IMR-90 (cell line): ENCODE results near the gene OR1F1. TPM values are rescaled to one million over a fixed set of nuclear protein-coding genes. Genes with fewer than 3 reads are reported as not detected.
A peak's percentile ranks its signal among the peaks of the same experiment; 100 is the strongest.

Source experiments
- ATAC-seq: fragments of 200-7000 bp; cut with Tn5 transposase; 2 replicates; pipeline ENCODE4 v1.9.1; 2020; ENCODE audit warnings: low read depth, mild to moderate bottlenecking, moderate library complexity
- BruUV-seq: library from RNA; stranded (reverse); fragments of 400-500 nt; replicated peaks from 2 replicates; lab custom pipeline; 2021; lab: Mats Ljungman, UMichigan
- CTCF ChIA-PET: fragments of 300-600 bp; formaldehyde crosslinking; extraction: SDS; loops from one replicate; lab custom pipeline; 2021; ENCODE audit warnings: antibody characterized with exemption; lab: Yijun Ruan, JAX
- POLR2A ChIA-PET: fragments of 300-600 bp; sonication (Branson Sonifier 250); formaldehyde crosslinking; loops from one replicate; lab custom pipeline; 2022; ENCODE audit warnings: antibody characterized with exemption; ENCODE audit not compliant: unreplicated experiment; lab: Charles Lee
- DNase-seq: peaks from one replicate; pipeline ENCODE4 v3.0.0; 2013
- H2AFZ ChIP-seq: replicated peaks from 2 replicates; pipeline ENCODE3; 2013; ENCODE audit warnings: low read length, mild to moderate bottlenecking; ENCODE audit not compliant: poor library complexity
- H2AK5ac ChIP-seq: 2 replicates; pipeline ENCODE4 v1.6.1; 2013; ENCODE audit warnings: low read depth, low read length, inconsistent platforms
- H2AK9ac ChIP-seq: replicated peaks from 2 replicates; pipeline ENCODE3; 2013; ENCODE audit warnings: mild to moderate bottlenecking, low read depth, low read length, moderate library complexity; ENCODE audit not compliant: poor library complexity
- H2BK120ac ChIP-seq: 2 replicates; pipeline ENCODE4 v1.6.1; 2013; ENCODE audit warnings: low read depth, low read length, inconsistent platforms
- H2BK15ac ChIP-seq: 3 replicates; pipeline ENCODE4 v1.6.1; 2013; ENCODE audit warnings: low read depth, low read length, inconsistent platforms
- H2BK20ac ChIP-seq: 2 replicates; pipeline ENCODE4 v1.6.1; 2013; ENCODE audit warnings: low read depth, mild to moderate bottlenecking, inconsistent platforms, low read length, moderate library complexity
- H2BK5ac ChIP-seq: 2 replicates; pipeline ENCODE4 v1.6.1; 2013; ENCODE audit warnings: mild to moderate bottlenecking, low read depth, low read length, inconsistent platforms; ENCODE audit not compliant: poor library complexity, severe bottlenecking
- H3K14ac ChIP-seq: replicated peaks from 2 replicates; pipeline ENCODE4 v1.6.1; 2013; ENCODE audit warnings: low read depth, low read length, inconsistent platforms
- H3K18ac ChIP-seq: 2 replicates; pipeline ENCODE4 v1.6.1; 2013; ENCODE audit warnings: low read depth, low read length, control low read depth
- H3K23ac ChIP-seq: 2 replicates; pipeline ENCODE4 v1.6.1; 2013; ENCODE audit warnings: low read depth, low read length, inconsistent platforms
- H3K27ac ChIP-seq: 2 replicates; pipeline ENCODE4 v1.5.1; 2013; ENCODE audit warnings: mild to moderate bottlenecking, control low read depth, low read length; ENCODE audit not compliant: insufficient read depth
- H3K27me3 ChIP-seq: 2 replicates; pipeline ENCODE4 v1.6.1; 2013; ENCODE audit warnings: low read length; ENCODE audit not compliant: control insufficient read depth, insufficient read depth
- H3K36me3 ChIP-seq: 2 replicates; pipeline ENCODE4 v1.6.1; 2013; ENCODE audit warnings: low read length, mixed read lengths; ENCODE audit not compliant: control insufficient read depth, insufficient read depth
- H3K4ac ChIP-seq: 2 replicates; pipeline ENCODE4 v1.6.1; 2013; ENCODE audit warnings: low read depth, low read length, inconsistent platforms
- H3K4me1 ChIP-seq: 2 replicates; pipeline ENCODE4 v1.6.1; 2013; ENCODE audit warnings: low read length, mixed read lengths; ENCODE audit not compliant: control insufficient read depth, insufficient read depth
- H3K4me2 ChIP-seq: 2 replicates; pipeline ENCODE4 v1.6.1; 2013; ENCODE audit warnings: low read depth, mild to moderate bottlenecking, control low read depth, low read length, moderate library complexity
- H3K4me3 ChIP-seq: 2 replicates; pipeline ENCODE4 v1.5.1; 2013; ENCODE audit warnings: low read depth, mild to moderate bottlenecking, control low read depth, low read length, moderate library complexity; ENCODE audit not compliant: insufficient read depth
- H3K56ac ChIP-seq: 2 replicates; pipeline ENCODE4 v1.6.1; 2013; ENCODE audit warnings: low read length, inconsistent platforms; ENCODE audit not compliant: insufficient read depth; ENCODE audit errors: extremely low read depth
- H3K79me1 ChIP-seq, 2 experiments: 2 replicates each; pipeline ENCODE4 v1.6.1; 2013; ENCODE audit warnings: low read length in 2 of 2, inconsistent platforms in 1 of 2, low read depth in 1 of 2
- H3K9ac ChIP-seq: 2 replicates; pipeline ENCODE4 v1.6.1; 2013; ENCODE audit warnings: low read depth, low read length, control low read depth
- H3K9me1 ChIP-seq: 2 replicates; pipeline ENCODE4 v1.6.1; 2013; ENCODE audit warnings: low read length, inconsistent platforms; ENCODE audit not compliant: insufficient read depth
- H3K9me3 ChIP-seq: 2 replicates; pipeline ENCODE4 v1.6.1; 2013; ENCODE audit warnings: low read length; ENCODE audit not compliant: control insufficient read depth, insufficient read depth
- H4K20me1 ChIP-seq: 2 replicates; pipeline ENCODE4 v1.6.1; 2013; ENCODE audit warnings: low read length, inconsistent platforms; ENCODE audit not compliant: insufficient read depth
- H4K5ac ChIP-seq: 2 replicates; pipeline ENCODE4 v1.6.1; 2013; ENCODE audit warnings: mild to moderate bottlenecking, low read depth, low read length, control low read depth
- H4K8ac ChIP-seq, 2 experiments: 2 replicates each; pipeline ENCODE4 v1.6.1; 2013; ENCODE audit warnings: low read depth in 2 of 2, low read length in 2 of 2, control low read depth in 1 of 2, inconsistent platforms in 1 of 2
- H4K91ac ChIP-seq: 2 replicates; pipeline ENCODE4 v1.6.1; 2013; ENCODE audit warnings: low read depth, low read length, inconsistent platforms; ENCODE audit not compliant: insufficient read depth
- BHLHE40 ChIP-seq: fragments of 150-350 bp; IDR thresholded peaks from 2 replicates; pipeline ENCODE4 v1.6.1; 2016; ENCODE audit warnings: mild to moderate bottlenecking, low read depth, low read length
- CEBPB ChIP-seq: IDR thresholded peaks from 2 replicates; pipeline ENCODE4 v1.6.1; 2012; ENCODE audit warnings: low read depth, low read length, improper control_type of control experiment
- CHD1 ChIP-seq: IDR thresholded peaks from 2 replicates; pipeline ENCODE4 v1.6.1; 2012; ENCODE audit warnings: low read depth, low read length, improper control_type of control experiment
- CTCF ChIP-seq: conservative IDR thresholded peaks from 2 replicates; pipeline ENCODE4 v1.5.1; 2012; ENCODE audit warnings: mild to moderate bottlenecking, low read depth, low read length, improper control_type of control experiment
- FOS ChIP-seq: fragments of 150-350 bp; IDR thresholded peaks from 2 replicates; pipeline ENCODE4 v1.6.1; 2016; ENCODE audit warnings: low read depth, low read length
- MAZ ChIP-seq: IDR thresholded peaks from 2 replicates; pipeline ENCODE4 v1.6.1; 2012; ENCODE audit warnings: low read depth, mild to moderate bottlenecking, low read length, improper control_type of control experiment, moderate library complexity, borderline replicate concordance
- MXI1 ChIP-seq: IDR thresholded peaks from 2 replicates; pipeline ENCODE4 v1.6.1; 2012; ENCODE audit warnings: low read depth, mild to moderate bottlenecking, low read length, moderate library complexity, borderline replicate concordance
- RAD21 ChIP-seq: IDR thresholded peaks from 2 replicates; pipeline ENCODE4 v1.6.1; 2012; ENCODE audit warnings: low read length, improper control_type of control experiment
- USF2 ChIP-seq: fragments of 150-350 bp; IDR thresholded peaks from 2 replicates; pipeline ENCODE4 v1.6.1; 2017; ENCODE audit warnings: mild to moderate bottlenecking, antibody characterized with exemption, low read length, low read depth
- WGBS, 2 experiments: methylation state at CpG; one replicate each; pipeline versions ENCODE4 v1.1.5 to v1.1.7; 2013; ENCODE audit warnings: missing lambda C conversion rate in 2 of 2; ENCODE audit not compliant: insufficient read length in 1 of 2; ENCODE audit errors: extremely low coverage in 2 of 2; 5-methylcytosine and 5-hydroxymethylcytosine counted together
- dilution Hi-C: fragments of 300-500 bp; cut with HindIII; formaldehyde crosslinking; loops from one replicate; pipeline ENCODE4 v1.14.3; 2018; ENCODE audit warnings: low sequenced_read_pairs; ENCODE audit not compliant: unreplicated experiment
- in situ Hi-C: fragments of 300-500 bp; cut with MboI; formaldehyde crosslinking; loops from 3 replicates; pipeline ENCODE4 v1.14.3; 2019; ENCODE audit warnings: low sequenced_read_pairs, inconsistent platforms, mixed read lengths
- intact Hi-C: fragments of 100-400 bp; cut with micrococcal nuclease; formaldehyde crosslinking; loops from 2 replicates; pipeline ENCODE4 v1.10.0; 2022
- polyA plus RNA-seq, 3 experiments: library from polyadenylated mRNA; depleted of rRNA; stranded (reverse); fragments of >200 nt; gene quantifications; 2 replicates each; pipeline ENCODE4 v1.2.3, GENCODE V29; 2012; ENCODE audit warnings: low replicate concordance in 1 of 3
- total RNA-seq: library from RNA; depleted of rRNA; stranded (reverse); fragments of >200 nt; gene quantifications from 2 replicates; pipeline ENCODE4 v1.2.3, GENCODE V29; 2012

Gene OR1F1
- total and polyA plus RNA-seq, 2 of the 4 experiments (the other 2 are of a cell fraction) = 0.12 TPM; not detected in 1

GRCh38 chr16:3189869-3190268 is 1.9 kb downstream of the OR1F1 start:
- no TSS peak for BruUV-seq
- TF ChIP-seq RAD21 (no peak), CHD1 (no peak), MXI1 (no peak), MAZ (no peak), CTCF (no peak), FOS (no peak), USF2 (no peak), BHLHE40 (no peak), CEBPB (no peak)
- Histone ChIP-seq H3K4me2 (peak overlapping the region; percentile 81), H3K4ac (no peak overlapping the region), H4K8ac (no peak overlapping the region), H2AFZ (peak overlapping the region; percentile 18), H3K4me3 (peak overlapping the region; percentile 58; the same call in 1 of the 2 replicates), H2AK9ac (no peak overlapping the region), H3K79me1 (no peaks in the 10 kb centered on the region), H3K27ac (no peak overlapping the region), H2AK5ac (no peak overlapping the region), H2BK20ac (no peak overlapping the region), H4K5ac (no peak overlapping the region), H3K36me3 (no peaks in the 10 kb centered on the region), H2BK15ac (no peak overlapping the region), H2BK120ac (no peak overlapping the region), H3K18ac (no peak overlapping the region), H3K9me3 (no peaks in the 10 kb centered on the region), H3K56ac (no peak overlapping the region), H3K9ac (no peak overlapping the region), H3K23ac (no peak overlapping the region), H3K4me1 (peaks cover 2% of the 10 kb centered on the region; the same call in 1 of the 2 replicates), H3K27me3 (peaks cover 5% of the 10 kb centered on the region; the same call in 1 of the 2 replicates), H2BK5ac (no peak overlapping the region), H4K20me1 (peaks cover 2% of the 10 kb centered on the region), H3K9me1 (no peaks in the 10 kb centered on the region), H4K91ac (no peak overlapping the region), H3K14ac (no peak overlapping the region)
- DNase-seq (no peak), ATAC-seq (no peak)
- WGBS, 2 experiments = no CpG with 5 or more reads among the region's 11 CpGs
- ChIA-PET POLR2A (interaction anchor here (0.6 kb wide), 1 partner anchor 14 kb away, joined by 10 read pairs; no protein-coding TSS in a partner anchor), CTCF (no interaction called here)
- dilution Hi-C loops (no loop called here), in situ Hi-C loops (no loop called here), intact Hi-C loops (loop anchor here (2.0 to 5.0 kb wide), 2 partner anchors 72 to 311 kb away; partner anchors contain the start of gene CLUAP1)
